Stomach smooth muscle (tissue), 2 donors: ENCODE data around the gene STK24.

ENCODE experiments used
- H3K27ac ChIP-seq: one replicate; pipeline ENCODE4 v1.7.0; 2013; ENCODE audit warnings: mild to moderate bottlenecking, low read length, inconsistent platforms
- H3K27me3 ChIP-seq, 2 donors: one replicate each; pipeline ENCODE4 v1.7.0; 2013; ENCODE audit warnings: low read length in 2 of 2; ENCODE audit not compliant: insufficient read depth in 2 of 2, control insufficient read depth in 1 of 2
- H3K36me3 ChIP-seq, 2 donors: one replicate each; pipeline ENCODE4 v1.7.0; 2013; ENCODE audit warnings: low read length in 2 of 2; ENCODE audit not compliant: control insufficient read depth in 2 of 2, insufficient read depth in 2 of 2
- H3K4me1 ChIP-seq: one replicate; pipeline ENCODE4 v1.7.0; 2013; ENCODE audit warnings: low read length; ENCODE audit not compliant: control insufficient read depth, insufficient read depth
- H3K4me3 ChIP-seq, 2 donors: one replicate each; pipeline ENCODE4 v1.7.0; 2013; ENCODE audit warnings: low read length in 2 of 2
- H3K9ac ChIP-seq, 2 donors: one replicate each; pipeline ENCODE4 v1.7.0; 2013; ENCODE audit warnings: low read length in 2 of 2, mild to moderate bottlenecking in 1 of 2
- H3K9me3 ChIP-seq, 2 donors: one replicate each; pipeline ENCODE4 v1.7.0; 2013; ENCODE audit warnings: low read length in 2 of 2; ENCODE audit not compliant: control insufficient read depth in 2 of 2
- donor health status: healthy.
- donor health status: Pancreatic carcinoma.

STK24 gene

GRCh38 chr13:98461486-98462240 is 115.2 kb downstream of the STK24 start:
- H3K9me3 ChIP-seq = no peaks in the 10 kb centered on the region
- no peaks in the 10 kb centered on the region for H3K27me3 ChIP-seq
- H3K9ac ChIP-seq = no peak overlapping the region
- peaks cover 34 to 47% of the 10 kb centered on the region in 2 donors for H3K36me3 ChIP-seq
- no peak overlapping the region for H3K4me3 ChIP-seq
- H3K4me1 ChIP-seq = peaks cover 5% of the 10 kb centered on the region
- no peak overlapping the region for H3K27ac ChIP-seq

GRCh38 chr13:98460516-98460915 is 116.4 kb downstream of the STK24 start:
- Histone ChIP-seq H3K4me1 (peaks cover 9% of the 10 kb centered on the region), H3K27me3 (no peaks in the 10 kb centered on the region), H3K36me3 (peaks cover 39 to 48% of the 10 kb centered on the region in 2 donors), H3K9me3 (no peaks in the 10 kb centered on the region), H3K4me3 (no peak overlapping the region), H3K9ac (no peak overlapping the region), H3K27ac (no peak overlapping the region)

- Histone ChIP-seq H3K9ac (no peak overlapping the region), H3K4me1 (peaks cover 10% of the 10 kb centered on the region), H3K4me3 (no peak overlapping the region), H3K27me3 (no peaks in the 10 kb centered on the region), H3K27ac (no peak overlapping the region), H3K36me3 (peaks cover 32 to 44% of the 10 kb centered on the region in 2 donors), H3K9me3 (no peaks in the 10 kb centered on the region)
These were observed 117.1 kb downstream of the STK24 start for GRCh38 chr13:98459721-98460370.

- Histone ChIP-seq H3K27me3 (no peaks in the 10 kb centered on the region), H3K9ac (no peak overlapping the region), H3K36me3 (peaks cover 31 to 43% of the 10 kb centered on the region in 2 donors), H3K4me3 (no peak overlapping the region), H3K27ac (no peak overlapping the region), H3K9me3 (no peaks in the 10 kb centered on the region), H3K4me1 (peaks cover 16% of the 10 kb centered on the region)
These were observed 117.7 kb downstream of the STK24 start for GRCh38 chr13:98459171-98459681.

GRCh38 chr13:98458431-98458830 is 118.5 kb downstream of the STK24 start:
- H3K9ac ChIP-seq = no peak overlapping the region
- peaks cover 28 to 41% of the 10 kb centered on the region in 2 donors for H3K36me3 ChIP-seq
- H3K4me3 ChIP-seq = no peak overlapping the region
- H3K9me3 ChIP-seq = no peaks in the 10 kb centered on the region
- H3K27me3 ChIP-seq = no peaks in the 10 kb centered on the region
- peaks cover 17% of the 10 kb centered on the region for H3K4me1 ChIP-seq
- H3K27ac ChIP-seq = no peak overlapping the region

- no peak overlapping the region for H3K4me3 ChIP-seq
- H3K36me3 ChIP-seq = peaks cover 25 to 35% of the 10 kb centered on the region in 2 donors
- H3K27ac ChIP-seq = no peak overlapping the region
These were observed 119.9 kb downstream of the STK24 start for GRCh38 chr13:98457053-98457452.

GRCh38 chr13:98456413-98456845 is 120.5 kb downstream of the STK24 start:
- Histone ChIP-seq H3K9me3 (no peaks in the 10 kb centered on the region), H3K27ac (no peak overlapping the region)

More at GRCh38 chr13:98457053-98457452, 119.9 kb downstream of the STK24 start:
- Histone ChIP-seq H3K4me1 (peaks cover 14% of the 10 kb centered on the region), H3K27me3 (no peaks in the 10 kb centered on the region), H3K9ac (no peak overlapping the region), H3K9me3 (no peaks in the 10 kb centered on the region)

GRCh38 chr13:98454389-98454881 is 122.5 kb downstream of the STK24 start:
- Histone ChIP-seq H3K9ac (peak overlapping the region in 1 of 2 donors; percentile 21), H3K4me3 (peak overlapping the region in 1 of 2 donors; percentile 47), H3K27me3 (no peaks in the 10 kb centered on the region), H3K4me1 (peaks cover 39% of the 10 kb centered on the region), H3K27ac (peak overlapping the region; percentile 64), H3K9me3 (no peaks in the 10 kb centered on the region), H3K36me3 (peaks cover 18 to 28% of the 10 kb centered on the region in 2 donors)

More at GRCh38 chr13:98456413-98456845, 120.5 kb downstream of the STK24 start:
- Histone ChIP-seq H3K36me3 (peaks cover 24 to 36% of the 10 kb centered on the region in 2 donors), H3K9ac (no peak overlapping the region), H3K4me3 (no peak overlapping the region), H3K4me1 (peaks cover 19% of the 10 kb centered on the region), H3K27me3 (no peaks in the 10 kb centered on the region)

GRCh38 chr13:98452851-98453843 is 123.8 kb downstream of the STK24 start:
- Histone ChIP-seq H3K36me3 (peaks cover 10 to 33% of the 10 kb centered on the region in 2 donors), H3K4me3 (no peak overlapping the region), H3K4me1 (peaks cover 42% of the 10 kb centered on the region), H3K27ac (no peak overlapping the region), H3K9me3 (no peaks in the 10 kb centered on the region), H3K9ac (no peak overlapping the region), H3K27me3 (no peaks in the 10 kb centered on the region)
